Posterior cingulate gyrus (tissue), 11 donors: Measurements from ENCODE around the gene JARID2.

Experiments used
- DNase-seq, 10 donors: peaks; one replicate each; pipeline versions ENCODE4 v3.0.0 to v3.0.0-alpha.2; 2020 to 2021; ENCODE audit warnings: mixed read lengths in 3 of 10
- intact Hi-C: fragments of 100-400 bp; cut with DNase I; formaldehyde crosslinking; loops from one replicate; pipeline ENCODE4 v1.15.1; 2023

Gene JARID2

DNA sequence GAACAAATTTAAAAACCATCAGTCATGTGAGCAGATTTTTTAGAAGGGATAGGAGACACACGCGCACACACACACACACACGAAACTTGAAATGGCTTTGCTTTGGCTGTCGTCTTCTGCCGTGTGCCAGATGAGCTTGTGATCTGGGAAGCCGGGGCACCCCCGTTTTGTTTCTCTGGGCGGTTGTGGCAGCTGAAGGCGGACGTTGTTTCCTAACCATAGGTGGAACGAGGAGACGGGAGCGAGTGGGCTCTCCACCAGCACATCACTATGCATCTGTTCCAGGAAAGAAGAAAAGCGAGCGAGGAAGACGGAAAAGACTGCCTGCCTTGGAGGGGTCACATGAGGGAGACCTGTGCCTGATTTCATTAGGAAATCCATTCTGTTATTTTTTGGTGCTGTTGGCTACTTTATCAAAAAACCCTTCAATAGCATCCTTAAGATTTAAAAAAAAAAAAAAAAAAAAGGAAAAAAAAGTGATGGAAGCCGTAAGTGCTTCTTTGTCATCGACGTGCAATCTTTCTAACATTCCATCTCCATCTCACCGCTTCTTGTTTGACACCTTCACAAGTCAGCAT lies 274.8 kb downstream of the JARID2 start:
- intact Hi-C loops = no loop called here
- DNase-seq = peak in 2 of 10 donors; percentile 9 to 68

DNA sequence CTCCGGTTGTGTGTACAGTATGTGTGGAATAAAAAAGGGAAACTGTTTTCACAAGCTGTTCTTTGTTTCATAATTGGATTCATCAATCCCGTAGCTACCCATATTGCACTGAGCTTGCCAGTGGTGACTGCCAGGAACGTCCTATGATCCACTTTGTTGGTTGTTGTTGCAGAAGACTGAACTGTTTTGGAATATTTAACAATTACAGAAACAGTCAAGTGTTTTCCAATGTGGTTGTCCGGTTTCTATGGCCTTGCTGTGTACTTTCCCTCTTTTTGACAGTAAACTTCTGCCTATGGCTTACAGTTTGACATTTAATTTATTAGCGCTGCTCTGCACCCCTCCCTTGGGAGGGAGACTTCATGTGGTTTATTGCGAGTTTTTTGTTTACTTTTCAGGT lies 275.7 kb downstream of the JARID2 start:
- DNase-seq = peak in 2 of 10 donors; percentile 15 to 44
- intact Hi-C loops = no loop called here

DNA sequence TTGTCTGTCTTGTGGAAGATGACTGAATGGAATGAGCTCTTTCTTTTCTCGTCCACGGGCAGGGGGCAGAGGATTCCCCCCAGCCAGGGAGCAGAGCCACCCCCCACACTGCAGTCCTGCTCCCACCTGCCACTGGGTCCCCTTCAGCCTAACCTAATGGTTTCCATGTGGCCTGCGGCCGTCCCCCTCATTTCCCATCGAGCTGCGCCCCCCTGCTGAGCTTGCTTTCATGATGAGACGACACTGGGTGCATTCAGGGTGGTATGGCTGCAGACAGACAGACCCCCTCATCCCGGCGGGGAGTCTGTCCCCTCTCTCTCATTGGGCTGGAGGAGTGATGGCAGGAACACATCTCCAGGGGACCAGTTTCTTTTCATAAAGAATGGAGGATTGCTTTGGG lies 276.2 kb downstream of the JARID2 start:
- intact Hi-C loops = no loop called here
- peak in 1 of 10 donors; percentile 67 for DNase-seq

DNA sequence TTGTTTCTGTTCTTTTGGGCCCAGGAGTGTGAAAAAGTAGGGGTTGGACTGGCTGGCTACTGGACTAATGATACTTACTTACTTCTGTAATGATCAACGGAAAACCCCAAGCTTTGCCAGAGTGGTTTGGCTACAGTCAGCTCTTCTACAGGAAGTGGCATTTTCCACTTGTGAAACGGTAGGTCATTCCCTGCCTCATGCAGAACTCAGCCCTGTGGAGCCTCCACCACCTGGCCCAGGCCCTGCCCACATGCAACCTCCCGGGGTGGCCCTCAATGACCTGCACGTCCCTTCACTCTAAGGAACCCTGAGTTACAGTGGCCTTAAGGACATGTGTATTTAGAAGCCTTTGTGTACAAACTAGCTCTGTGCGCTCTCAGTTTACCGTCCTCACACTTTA lies 276.6 kb downstream of the JARID2 start:
- intact Hi-C loops = no loop called here
- no peak for DNase-seq

DNA sequence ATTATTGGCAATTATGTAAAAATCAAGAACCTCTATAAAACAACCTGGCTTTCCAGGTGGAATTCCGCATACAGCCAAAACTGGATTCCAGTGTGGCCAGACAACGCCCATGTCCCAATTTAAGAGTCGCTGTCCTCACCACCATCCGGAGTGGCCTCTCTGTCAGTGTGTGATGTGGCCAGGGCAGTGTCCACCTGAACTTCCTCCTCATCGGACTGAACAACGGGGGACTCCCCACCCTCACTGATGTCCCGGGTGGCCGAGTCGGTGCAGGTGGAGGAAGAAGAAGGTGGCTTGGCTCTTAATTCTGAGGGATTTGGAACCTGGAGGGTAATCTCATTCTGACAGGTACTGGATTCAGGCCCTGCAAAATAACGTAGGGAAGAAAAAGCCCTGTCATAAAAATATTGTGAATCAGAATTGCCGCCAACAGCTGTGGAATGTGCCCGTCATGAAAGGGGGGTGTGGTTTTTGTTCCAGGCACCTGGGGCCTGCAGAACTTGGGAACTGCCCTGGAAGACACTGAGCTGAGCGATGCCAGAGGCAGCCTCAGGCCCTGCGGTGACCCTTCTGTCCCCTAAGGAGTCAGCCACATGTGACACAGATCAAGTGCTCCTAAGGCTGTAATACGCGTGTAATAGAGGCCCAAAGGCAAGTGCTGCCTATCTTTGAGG lies 277.1 kb downstream of the JARID2 start:
- DNase-seq = peak in 1 of 10 donors; percentile 7
- intact Hi-C loops = no loop called here

DNA sequence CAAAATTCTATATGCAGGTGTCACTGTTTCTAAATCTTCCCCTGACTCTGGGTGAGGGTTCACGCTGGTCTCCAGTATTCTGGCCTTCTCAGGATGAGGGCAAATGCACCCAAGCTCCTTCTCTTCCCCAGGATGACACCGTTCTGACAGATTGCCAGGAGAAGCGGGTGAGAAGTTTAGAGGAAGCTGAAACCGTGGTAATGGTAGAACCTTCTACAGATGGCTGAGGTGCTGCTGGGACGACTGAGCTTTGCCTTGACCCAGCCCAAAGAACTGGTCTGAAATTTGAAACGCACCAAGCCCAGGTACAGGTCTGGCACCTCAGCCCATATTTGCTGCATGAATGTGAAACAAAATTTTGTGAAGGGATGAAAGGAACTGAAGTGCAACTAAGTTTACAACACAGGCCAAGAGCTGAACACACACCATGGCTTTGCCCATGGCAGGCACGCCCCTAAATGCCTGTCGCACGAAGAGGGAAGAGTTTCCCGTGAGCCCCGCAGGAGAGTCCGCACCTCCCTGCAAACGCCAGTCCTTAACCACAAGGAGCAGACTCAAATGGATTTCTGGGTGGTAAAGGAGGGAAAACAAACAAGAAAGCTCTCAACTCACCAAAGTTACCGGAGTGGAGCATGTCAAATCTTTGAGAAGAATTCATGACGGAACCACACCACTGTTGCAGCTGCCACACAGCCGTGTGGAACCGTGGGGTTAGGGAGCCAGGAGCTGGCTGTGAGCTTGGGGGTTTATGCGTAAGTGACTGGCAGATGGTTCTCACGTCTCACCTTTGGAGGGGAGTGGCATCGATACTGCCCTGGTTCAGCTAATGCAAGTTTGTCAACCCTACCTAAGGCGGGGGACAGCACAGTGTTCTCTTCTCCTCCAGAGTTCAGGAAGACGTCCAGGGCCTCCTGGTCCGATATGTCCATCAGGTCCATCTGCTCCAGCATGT lies 278.1 kb downstream of the JARID2 start:
- intact Hi-C loops = no loop called here
- DNase-seq = no peak

DNA sequence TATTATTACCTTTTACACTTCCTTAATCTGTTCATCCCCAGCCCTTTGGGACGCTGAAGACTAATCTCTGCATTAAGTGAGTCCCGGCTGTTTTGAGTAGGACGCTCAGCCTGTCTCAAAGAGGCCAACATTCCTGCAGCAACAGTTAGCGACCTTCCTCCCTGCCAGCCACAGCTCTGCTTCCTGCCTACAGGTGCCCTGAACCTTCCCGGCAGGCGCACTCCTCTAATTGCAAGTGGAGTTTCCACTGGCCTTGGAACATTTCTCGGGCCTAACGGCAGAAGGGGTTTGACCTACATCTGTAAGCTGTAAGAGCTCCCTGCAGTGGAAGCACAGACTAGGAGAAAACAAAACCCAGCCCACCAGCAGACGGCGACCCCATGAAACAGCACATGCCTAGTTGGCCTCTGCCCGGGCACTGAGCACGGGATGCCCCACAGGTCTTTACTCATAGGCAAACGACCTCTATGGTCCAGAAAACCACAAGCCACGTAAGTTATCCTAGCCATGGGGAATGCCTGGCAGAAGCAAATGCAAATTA lies 279.1 kb downstream of the JARID2 start:
- intact Hi-C loops = no loop called here
- no peak for DNase-seq

DNA sequence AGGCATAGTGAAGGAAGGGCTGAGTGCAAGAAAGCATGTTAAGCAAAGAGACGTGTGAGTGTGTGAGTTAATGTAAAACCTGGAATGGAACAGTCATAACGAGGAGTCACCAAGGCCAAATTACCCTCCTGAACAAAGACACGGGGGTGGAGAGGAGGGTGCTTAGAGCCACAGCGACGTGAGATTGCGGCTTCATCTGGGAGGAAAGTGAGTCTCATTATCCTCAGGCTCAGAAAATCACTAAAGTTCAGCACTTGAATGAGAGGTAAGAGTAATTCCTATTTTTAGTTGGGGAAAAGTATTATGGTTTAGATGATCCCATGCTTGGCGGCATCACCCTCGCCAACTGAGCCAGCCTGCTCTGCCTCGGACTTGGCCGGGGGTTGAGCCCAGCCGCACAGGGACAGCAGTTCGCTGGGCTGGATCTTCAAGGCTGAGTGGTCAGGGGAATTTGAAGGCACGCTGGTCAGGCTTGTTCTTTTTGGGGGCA lies 280.4 kb downstream of the JARID2 start:
- intact Hi-C loops = no loop called here
- DNase-seq = no peak

DNA sequence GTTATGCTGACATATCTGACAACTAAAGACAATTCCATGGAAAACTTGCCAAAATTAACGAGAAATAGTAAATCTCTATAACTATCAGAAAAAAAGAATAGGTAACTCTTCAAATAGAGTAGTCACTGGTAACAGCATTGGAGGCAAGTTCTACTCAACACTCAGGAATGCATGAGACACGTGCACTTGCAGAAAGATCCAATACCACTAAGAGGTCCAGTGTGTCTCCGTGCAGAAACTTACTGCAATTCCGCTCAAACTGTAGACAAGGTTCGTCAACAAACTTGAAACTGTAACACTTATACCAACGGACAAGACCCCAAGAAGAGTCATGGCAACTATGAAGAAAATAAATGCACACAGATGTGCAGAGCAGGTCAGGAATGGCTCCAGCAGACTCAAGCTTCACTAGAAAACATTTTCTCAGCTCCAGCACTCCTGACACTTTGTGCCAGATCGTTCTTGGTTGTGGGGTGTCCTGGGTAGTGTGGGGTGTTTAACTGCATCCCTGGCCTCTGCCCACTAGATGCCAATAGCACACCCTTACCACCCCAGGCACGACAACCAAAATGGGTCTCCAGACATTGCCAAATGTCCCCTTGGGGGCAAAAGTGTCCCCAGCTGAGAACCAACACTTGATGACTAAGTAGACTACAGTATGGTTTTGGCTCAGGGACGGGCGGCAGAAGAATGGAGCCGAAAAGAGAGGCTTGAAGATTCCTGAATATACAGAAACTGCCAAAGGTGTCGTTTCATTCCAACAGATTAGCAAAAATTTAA lies 282.2 kb downstream of the JARID2 start:
- DNase-seq = no peak
- intact Hi-C loops = no loop called here

DNA sequence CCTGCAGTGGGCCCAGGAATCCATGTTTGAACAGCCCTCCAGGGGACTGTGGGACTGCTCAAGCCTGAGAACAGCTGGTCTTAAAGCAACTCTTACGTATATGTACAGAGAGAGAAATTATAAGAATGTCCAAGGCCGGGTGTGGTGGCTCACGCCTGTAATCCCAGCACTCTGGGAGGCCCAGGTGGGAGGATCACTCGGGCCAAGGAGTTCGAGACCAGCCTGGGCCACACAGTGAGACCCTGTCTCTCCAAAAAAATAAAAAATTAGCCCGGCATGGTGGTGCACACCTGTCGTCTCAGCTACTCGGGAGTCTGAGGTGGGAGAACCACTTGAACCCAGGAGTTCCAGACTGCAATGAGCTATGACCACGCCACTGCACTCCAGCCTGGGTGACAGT lies 283.0 kb downstream of the JARID2 start:
- no peak for DNase-seq
- intact Hi-C loops = no loop called here

DNA sequence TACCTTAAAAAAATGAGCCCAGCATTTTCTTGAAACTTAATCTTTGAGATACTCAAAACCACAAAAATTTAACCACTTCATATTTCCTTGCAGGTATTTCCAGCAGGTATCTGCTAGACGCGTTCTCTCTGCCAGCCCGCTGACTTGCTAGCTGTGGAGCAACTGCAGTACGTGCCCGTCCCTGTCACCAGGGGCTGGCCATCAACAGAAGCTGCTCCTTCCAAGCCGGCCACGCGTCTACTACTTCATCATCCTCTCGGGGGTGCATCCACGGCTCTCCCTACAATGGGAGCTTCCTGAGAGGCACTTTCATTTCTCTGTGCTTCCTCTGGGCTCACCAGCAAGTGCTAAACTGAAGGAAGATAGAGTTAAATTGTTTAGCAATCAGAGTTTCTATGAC lies 284.5 kb downstream of the JARID2 start:
- intact Hi-C loops = no loop called here
- peak in 1 of 10 donors; percentile 60 for DNase-seq

DNA sequence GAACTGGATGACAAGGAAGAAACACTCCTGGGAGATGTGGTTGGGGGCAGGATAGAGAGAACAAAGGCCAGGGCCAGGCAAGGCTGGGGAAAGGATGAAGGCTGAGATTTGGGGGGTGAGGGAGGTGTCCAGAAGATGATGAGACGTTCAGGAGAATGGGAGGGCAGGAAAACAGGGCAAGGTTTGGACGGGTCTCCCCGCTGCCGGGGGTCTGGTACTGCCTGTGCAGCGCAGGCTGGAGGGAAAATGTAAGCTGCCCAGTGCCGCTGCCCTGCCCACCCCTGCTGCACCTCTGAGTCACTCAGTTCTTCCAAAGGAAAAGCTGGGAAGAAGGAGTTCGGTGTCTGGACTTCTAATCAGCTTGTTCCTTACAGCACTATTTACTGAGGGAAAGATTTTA lies 286.1 kb downstream of the JARID2 start:
- DNase-seq = no peak
- intact Hi-C loops = no loop called here

DNA sequence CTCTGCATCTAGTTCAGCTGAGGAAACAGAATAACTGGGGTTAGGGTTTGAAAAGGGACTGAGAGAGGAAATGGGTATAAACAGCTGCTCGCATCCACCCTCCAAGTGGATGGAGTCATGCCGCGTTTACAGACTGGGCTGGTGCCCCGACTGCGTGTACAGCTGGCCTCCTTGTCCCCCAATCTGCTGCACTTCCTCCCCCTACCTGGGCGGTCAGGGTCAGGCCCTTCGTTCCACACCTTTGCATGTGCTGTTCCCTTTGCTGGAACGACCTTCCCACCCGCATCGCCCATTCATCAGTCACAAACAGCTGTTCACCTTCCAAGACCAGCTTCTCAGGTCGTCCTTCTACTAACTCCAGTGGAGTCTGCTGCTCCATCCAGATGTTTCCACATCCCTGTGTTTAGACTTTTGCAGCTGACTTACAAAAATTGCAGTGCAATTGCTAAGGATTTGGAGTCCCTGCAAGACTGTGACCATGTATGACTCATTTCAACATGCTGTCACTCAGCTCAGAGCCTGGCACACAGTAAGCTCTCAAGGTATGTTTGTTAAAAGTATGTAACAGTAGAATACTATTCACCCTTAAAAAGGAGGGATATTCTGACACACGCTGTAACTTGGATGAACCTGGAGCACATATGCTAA lies 287.6 kb downstream of the JARID2 start:
- intact Hi-C loops = no loop called here
- DNase-seq = peak in 1 of 10 donors; percentile 81

DNA sequence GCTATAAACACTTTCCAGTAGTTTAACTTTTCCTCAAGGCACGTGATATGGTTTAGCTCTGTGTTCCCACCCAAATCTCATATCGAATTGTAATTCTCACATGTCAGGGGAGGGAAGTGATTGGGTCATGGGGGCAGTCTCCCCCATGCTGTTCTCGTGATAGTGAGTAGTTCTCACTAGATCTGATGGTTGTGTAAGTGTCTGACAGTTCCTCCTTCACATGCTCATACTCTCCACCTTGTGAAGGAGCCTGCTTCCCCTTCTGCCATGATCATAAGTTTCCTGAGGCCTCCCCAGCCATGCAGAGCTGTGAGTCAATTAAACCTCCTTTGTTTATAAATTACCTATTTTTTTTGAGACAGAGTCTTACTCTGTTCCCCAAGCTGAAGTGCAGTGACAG lies 289.1 kb downstream of the JARID2 start:
- intact Hi-C loops = no loop called here

DNA sequence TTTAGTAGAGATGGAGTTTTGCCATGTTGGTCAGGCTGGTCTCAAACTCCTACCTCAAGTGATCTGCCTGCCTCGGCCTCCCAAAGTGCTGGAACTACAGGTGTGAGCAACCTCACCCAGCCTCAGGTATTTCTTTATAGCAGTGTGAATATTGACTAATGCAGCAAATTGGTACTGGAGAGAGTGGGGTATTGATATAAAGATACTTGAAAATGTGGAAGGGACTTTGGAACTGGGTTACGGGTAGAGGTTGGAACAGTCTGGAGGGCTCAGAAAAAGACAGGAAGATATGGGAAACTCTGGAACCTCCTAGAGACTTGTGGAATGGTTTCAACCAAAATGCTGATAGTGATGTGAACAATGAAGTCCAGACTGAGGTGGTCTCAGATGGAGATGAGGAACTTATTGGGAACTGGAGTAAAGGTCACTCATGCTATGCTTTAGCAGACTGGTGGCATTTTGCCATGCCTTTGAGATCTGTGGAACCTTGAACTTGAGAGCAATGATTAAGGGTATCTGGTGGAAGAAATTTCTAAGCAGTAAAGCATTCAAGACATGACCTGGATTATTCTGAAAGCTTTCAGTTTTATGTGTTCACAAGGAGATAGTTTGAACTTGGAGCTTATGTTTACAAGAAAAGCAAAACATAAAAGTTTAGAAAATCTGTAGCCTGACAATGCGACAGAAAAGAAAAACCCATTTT lies 289.8 kb downstream of the JARID2 start:
- intact Hi-C loops = no loop called here
- no peak for DNase-seq

More for the DNA sequence above, 289.1 kb downstream of the JARID2 start:
- DNase-seq = no peak

DNA sequence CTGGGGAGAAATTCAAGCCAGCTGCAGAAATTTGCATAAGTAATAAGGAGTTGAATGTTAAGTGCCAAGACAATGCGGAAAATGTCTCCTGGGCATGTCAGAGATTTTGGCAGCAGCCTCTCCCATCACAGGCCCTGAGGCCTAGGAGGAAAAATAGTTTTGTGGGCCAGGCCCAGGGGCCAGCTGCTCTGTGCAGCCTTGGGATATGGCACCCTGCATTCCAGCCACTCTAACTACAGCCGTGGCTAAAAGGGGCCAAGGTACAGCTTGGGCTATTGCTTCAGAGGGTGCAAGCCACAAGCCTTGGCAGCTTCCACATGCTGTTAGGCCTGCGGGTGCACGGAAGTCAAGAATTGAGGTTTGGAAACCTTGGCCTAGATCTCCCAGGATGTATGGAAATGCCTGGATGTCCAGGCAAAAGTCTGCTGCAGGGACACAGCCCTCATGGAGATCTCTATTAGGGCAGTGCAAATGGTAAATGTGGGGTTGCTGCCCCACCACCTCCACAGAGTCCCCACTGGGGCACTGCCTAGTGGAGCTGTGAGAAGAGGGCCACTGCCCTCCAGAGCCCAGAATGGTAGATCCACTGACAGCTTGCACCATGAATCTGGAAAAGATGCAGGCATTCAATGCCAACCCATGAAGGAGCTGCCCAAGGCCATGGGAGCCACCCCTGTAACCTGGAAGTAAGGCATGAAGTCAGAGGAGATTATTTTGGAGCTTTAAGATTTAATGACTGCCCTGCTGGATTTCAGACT lies 290.5 kb downstream of the JARID2 start:
- DNase-seq = no peak
- intact Hi-C loops = no loop called here

DNA sequence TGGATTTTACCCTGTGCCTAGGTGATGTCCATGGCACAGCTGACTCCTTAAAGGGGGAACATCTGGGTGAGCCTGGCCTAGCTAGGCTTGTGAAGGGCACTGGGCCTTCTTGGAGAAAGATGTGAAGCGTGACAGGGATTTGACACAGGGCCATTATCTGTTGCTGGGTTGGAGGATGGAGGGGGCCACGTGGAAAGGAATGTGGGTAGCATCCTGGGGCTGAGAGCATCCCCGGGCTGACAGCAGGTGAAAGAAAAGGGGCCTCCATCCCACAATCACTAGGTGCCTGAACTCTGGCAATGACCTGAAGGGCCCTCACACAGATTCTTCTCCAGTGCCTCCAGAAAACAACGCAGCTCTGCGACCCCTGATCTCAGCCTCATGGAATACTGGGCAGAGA lies 292.2 kb downstream of the JARID2 start:
- intact Hi-C loops = no loop called here
- DNase-seq = no peak

DNA sequence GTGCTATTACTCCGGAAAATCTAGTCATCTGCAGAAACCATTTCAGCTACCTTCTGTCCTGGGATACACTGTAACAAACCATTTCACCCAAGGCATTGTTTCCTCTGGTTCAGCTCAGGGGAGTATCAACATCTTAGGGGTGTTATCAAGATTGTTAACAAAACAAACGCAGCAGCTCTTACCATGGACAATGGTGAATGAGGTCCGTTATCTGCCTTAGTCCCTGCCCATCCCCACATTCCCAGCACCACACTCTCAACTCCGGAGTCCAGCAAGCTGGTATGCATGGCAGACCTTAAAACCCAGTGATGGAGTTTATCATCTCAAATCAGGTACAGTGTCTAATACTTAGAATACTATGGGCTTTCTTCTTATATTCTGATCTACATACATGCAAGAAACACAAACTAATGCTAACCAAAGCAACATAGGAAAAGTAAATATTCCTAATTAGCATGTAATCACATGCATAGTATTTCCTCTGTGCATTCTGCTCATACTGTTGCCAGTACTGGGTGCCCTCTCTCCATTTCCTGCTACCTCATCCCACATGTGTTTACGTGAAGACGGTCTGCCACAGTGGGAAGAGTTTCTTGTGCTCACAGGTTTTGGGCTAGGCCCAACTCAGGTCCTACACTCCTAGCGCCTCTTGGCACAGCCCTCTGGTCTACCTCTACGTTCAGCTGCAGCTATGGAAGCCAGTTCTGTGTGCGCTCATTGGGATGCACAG lies 293.1 kb downstream of the JARID2 start:
- DNase-seq = no peak
- intact Hi-C loops = no loop called here
